GM19240 (cell line): ENCODE measurements around the gene CLEC12A.
"Not testable (repeated sequence)": the region's sequence is repeated elsewhere in the genome, so short reads cannot be mapped to it uniquely, and the experiment has no call there.

ENCODE experiments used
- DNase-seq: peaks from one replicate; pipeline ENCODE4 v3.0.0; 2011; ENCODE audit warnings: low spot score; ENCODE audit not compliant: insufficient read length

The CLEC12A gene

GRCh38 chr12:9969673-9970072 is 1.5 kb upstream of the CLEC12A start:
- DNase-seq, result no peak

DNA sequence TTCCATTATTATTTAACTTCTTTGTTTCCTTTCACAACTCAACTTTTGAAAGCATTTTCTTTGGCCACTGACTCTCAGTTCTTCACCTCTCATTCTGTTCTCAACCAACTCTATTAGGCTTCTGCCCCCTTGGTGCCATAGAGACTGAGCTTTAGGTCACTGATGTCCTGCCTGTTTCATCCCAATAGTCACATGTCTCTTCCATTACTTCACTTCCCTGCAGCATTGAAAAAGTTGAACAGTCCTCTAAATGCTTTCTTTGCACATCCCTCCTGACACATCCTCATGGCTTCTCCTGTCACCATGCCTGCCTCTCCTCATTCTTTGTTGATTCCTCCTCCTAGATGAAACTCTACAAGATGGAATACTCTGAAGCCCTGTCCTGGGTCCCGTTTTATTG is 2.7 kb downstream of the CLEC12A start:
- no peak for DNase-seq

DNA sequence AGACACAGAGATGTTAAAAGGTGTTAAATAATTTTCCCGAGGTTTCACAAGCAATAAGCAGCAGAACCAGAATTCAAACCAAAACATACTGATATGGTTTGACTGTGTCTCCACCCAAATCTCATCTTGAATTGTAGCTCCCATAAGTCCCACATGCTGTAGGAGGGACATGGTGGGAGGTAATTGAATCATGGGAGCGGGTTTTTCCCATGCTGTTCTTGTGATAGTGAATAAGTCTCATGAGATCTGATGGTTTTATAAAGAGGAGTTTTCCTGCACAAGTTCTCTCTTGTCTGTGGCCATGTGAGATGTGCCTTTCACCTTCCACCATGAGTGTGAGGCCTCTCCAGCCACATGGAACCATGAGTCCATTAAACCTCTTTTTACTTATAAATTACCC is 3.5 kb downstream of the CLEC12A start:
- DNase-seq, result not testable (repeated sequence)

GRCh38 chr12:9975614-9976013 is 4.4 kb downstream of the CLEC12A start:
- DNase-seq, result no peak

DNA sequence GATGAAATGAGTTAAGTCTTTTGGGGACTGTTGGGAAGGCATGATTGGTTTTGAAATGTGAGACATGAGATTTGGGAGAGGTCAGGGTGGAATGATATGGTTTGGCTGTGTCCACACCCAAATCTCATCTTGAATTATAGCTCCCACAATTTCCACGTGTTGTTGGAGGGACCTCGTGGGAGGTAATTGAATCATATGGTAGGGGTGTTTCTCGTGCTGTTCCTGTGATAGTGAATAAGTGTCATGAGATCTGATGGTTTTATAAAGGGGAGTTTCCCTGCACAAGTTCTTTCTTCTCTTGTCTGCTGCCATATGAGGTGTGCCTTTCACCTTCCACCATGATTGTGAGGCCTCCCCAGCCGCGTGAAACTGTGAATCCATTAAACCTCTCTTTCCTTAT is 5.4 kb downstream of the CLEC12A start:
- DNase-seq, result not testable (repeated sequence)

DNA sequence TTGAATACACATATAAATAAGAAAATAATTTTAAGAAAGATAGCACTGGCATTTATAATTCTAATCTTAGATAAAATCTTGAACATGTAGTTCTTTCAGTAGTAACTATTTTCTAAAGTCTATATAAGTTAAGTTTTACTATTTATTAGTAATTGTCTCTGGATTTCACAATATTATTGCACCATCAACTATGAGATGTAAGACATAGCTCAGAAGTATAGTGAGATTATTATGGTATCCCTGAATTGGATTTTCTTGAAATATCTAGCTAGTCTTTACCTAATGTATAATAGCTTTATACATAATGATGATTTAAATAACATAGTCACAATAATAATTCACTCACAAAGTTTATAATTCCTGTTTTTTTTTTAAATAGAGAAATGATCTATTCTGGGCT is 6.7 kb downstream of the CLEC12A start:
- no peak for DNase-seq

DNA sequence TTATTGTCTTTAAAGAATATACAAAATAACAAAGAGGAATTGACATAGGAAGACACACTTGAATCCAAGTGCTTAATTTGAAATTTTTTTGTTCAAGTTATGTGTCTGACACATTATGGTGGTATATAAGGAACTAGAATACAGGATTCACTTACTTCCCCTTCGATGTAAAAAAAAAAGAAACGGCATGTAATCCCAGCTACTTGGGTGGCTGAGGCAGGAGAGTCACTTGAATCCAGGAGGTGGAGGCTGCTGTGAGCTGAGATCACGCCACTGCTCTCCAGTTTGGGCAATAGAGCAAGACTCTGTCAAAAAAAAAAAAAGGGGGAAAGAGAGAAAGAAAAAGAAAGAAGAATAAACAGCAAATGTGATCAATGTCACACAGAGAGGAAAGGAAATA is 8.9 kb downstream of the CLEC12A start:
- DNase-seq, result no peak

GRCh38 chr12:9991876-9992275 is 20.7 kb downstream of the CLEC12A start:
- no peak for DNase-seq

GRCh38 chr12:9992296-9992695 is 21.1 kb downstream of the CLEC12A start:
- DNase-seq, result no peak

- DNase-seq, result no peak
Measured at GRCh38 chr12:9999016-9999415, 27.8 kb downstream of the CLEC12A start, which contains the start of gene CLEC1B. Gene CLEC1B, minus strand, starts transcription at chr12:9999121. Its CDS starts 21 bp downstream, at chr12:9999100.

GRCh38 chr12:10001171-10001776 is 30.1 kb downstream of the CLEC12A start:
- no peak for DNase-seq

DNA sequence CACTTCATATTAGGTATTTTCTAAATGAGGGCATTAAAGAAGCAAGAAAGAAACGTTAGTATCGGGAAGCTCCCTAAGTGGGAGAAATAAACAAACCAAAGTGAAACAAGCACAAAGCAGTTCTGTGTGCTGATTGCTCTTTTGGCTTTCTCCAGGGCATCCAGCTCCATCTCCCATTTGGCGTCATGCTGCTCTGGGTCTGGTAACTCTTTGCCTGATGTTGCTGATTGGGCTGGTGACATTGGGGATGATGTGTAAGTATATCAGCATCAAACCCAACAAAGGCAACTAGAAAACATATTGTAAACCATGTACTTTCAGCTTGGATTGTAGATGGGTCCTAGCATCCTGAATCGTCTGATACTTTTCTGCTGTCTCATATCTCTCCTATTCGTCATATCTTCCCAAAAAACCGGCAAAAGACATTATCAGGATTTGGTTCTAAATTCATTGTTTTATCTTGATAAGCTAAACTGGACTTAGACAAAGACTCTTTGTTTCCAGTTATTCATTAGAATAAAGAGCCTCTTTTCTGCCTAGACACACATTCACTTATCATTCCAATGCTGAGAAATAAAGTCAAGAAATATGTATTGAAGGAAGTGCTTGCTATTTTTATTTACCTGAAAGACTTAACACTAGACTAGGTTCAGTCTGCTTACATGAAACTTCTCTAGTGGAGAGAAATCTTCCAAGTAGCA is 41.6 kb downstream of the CLEC12A start:
- no peak for DNase-seq

DNA sequence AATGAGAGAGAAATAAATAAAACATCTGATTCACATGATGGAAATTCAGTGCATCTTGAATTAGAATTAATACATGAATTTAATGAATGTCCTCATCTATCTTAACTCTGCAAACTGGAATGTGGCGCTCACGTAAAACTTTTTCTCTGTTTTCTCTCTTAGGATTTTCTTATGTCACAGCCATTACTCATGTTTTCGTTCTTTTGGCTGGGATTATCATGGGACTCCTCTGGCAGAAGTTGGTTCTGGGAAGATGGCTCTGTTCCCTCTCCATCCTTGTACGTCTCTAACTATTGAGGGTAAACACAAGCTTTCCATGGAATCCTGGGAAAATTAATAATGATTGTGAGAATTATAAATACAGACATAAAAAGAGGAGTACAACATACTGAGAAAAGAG is 44.2 kb downstream of the CLEC12A start:
- no peak for DNase-seq

DNA sequence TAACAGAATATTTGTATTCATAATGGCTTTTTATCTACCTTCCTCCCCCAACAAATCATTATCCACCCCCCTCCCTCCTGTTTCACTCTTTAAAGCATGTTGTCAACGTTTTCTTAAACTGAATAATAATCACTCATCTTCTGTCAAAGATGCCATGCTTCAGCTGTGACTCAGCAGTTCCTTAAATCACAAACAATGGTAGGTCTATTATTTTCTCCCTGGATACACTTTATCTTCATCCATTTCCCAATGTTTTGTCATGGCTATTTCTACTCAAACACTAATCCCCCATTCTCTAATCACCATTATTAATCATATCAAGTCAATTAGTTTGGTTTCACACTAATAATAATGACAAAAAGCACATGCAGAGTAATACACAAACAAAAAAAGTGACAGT is 45.7 kb downstream of the CLEC12A start:
- no peak for DNase-seq

- DNase-seq, result no peak
Measured at GRCh38 chr12:10018386-10018785, 47.2 kb downstream of the CLEC12A start.

- DNase-seq, result no peak
Measured at GRCh38 chr12:10021342-10021741, 50.1 kb downstream of the CLEC12A start.

DNA sequence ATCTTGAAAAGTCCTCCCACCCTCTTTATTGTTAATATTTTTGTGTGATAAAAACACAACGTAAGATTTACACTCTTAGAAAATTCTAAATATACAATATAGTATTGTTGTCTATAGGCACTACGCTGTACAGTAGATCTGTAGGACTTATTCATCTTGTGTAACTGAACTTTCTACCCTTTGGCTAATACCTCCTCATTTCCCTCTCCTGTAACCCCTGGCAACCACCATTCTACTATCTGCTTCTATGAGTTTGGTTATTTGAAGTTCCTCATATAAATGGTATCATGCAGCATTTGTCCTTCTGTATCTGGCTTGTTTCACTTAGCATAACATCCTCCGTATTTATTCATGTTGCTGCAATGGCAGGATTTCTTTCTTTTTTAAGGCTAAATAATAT is 54.0 kb downstream of the CLEC12A start:
- no peak for DNase-seq

- DNase-seq, result not testable (repeated sequence)
Measured at GRCh38 chr12:10026666-10027065, 55.5 kb downstream of the CLEC12A start.

GRCh38 chr12:10027311-10027710 is 56.1 kb downstream of the CLEC12A start:
- DNase-seq, result no peak

DNA sequence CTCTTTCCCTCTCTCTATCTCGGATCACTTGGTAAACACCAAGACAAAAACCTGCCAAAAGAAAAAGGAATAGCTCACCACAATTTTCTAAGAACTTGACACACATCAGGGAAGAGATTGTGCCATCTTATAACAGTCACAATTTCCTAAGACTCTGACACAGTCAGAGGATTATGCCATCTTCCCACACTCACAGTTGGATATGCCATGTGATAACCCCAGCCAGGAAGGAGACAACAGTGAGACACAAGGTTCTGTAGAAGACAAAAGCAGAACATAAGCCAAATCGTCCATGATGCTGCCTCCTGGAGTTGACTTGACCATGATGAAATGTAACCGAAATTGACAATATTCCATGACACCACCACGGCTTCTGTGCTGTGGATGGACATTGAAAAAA is 56.5 kb downstream of the CLEC12A start:
- DNase-seq, result no peak

GRCh38 chr12:10030446-10030845 is 59.2 kb downstream of the CLEC12A start, which contains the start of gene CLEC9A:
Gene CLEC9A, plus strand, starts transcription at chr12:10030682. Its CDS starts 22,006 bp downstream, at chr12:10052688.
- no peak for DNase-seq

- DNase-seq, result no peak
Measured at GRCh38 chr12:10031321-10031720, 60.1 kb downstream of the CLEC12A start.

DNA sequence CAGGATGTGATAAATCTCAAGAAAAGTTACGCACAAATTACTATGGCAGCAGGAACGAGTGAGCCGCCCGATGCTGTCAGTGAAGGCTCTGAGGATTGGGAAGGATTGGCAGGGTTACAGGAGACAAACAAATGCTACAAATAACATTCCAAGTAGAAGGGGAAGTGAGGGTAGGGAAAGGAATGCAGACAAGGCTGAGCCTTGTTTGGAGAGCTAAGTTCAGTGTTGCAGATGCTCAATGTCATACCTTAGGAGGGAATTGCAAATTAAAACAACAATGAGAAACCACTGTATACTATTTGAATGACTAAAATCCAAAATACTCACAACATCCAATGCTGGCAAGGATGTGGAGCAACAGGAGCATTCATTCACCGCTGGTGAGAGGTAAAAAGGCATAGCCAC is 60.6 kb downstream of the CLEC12A start:
- DNase-seq, result no peak
